Measurements from ENCODE around the gene KRTAP10-6.

- TF ChIP-seq CTCF (IDR thresholded peaks at IDR 0.05; ENCODE audit: low read depth, low read length): no peak
- TF ChIP-seq POLR2A (IDR thresholded peaks at IDR 0.05; ENCODE audit: extremely low read depth, insufficient read length): no peak
- no peak for TF ChIP-seq MAX (IDR thresholded peaks at IDR 0.05; ENCODE audit: low read depth, low read length)
Measured at GRCh38 chr21:44602463-44602850, 10.2 kb upstream of the KRTAP10-6 start.

All from NB4 (cell line).